PC-3 (cell line): Measurements from ENCODE around the gene CASS4. TPM values are rescaled to one million over a fixed set of nuclear protein-coding genes. Genes with fewer than 3 reads are reported as not detected.

ENCODE experiments used
- ATAC-seq: fragments of 200-7000 bp; cut with Tn5 transposase; 2 replicates; pipeline ENCODE4 v1.9.1; 2020; ENCODE audit warnings: mild to moderate bottlenecking, moderate library complexity
- BruUV-seq: library from RNA; stranded (reverse); fragments of 400-500 nt; replicated peaks from 2 replicates; lab custom pipeline; 2021; lab: Mats Ljungman, UMichigan
- CTCF ChIA-PET: fragments of 300-600 bp; sonication (Branson Sonifier 250); formaldehyde crosslinking; loops from one replicate; lab custom pipeline; 2022; ENCODE audit warnings: antibody characterized with exemption; lab: Charles Lee
- POLR2A ChIA-PET: fragments of 300-600 bp; sonication (Branson Sonifier 250); formaldehyde crosslinking; loops from one replicate; lab custom pipeline; 2022; ENCODE audit warnings: antibody characterized with exemption; ENCODE audit not compliant: unreplicated experiment; lab: Charles Lee
- DNase-seq: peaks from one replicate; pipeline ENCODE4 v3.0.0-alpha.2; 2015
- H2AFZ ChIP-seq: fragments of 300-600 bp; sonication (generic); 2 replicates; pipeline ENCODE4 v1.6.0; 2016; ENCODE audit warnings: antibody characterized with exemption, low read length
- H3F3A ChIP-seq: fragments of 300-600 bp; sonication (generic); one replicate; pipeline ENCODE4 v1.6.0; 2017; ENCODE audit warnings: antibody characterized with exemption, low read length, control low read depth, mild to moderate bottlenecking; ENCODE audit not compliant: unreplicated experiment
- H3K27ac ChIP-seq: fragments of 300-600 bp; sonication (generic); 2 replicates; pipeline ENCODE4 v1.5.1; 2016; ENCODE audit warnings: mild to moderate bottlenecking, low read length
- H3K27me3 ChIP-seq: fragments of 300-600 bp; sonication (generic); 2 replicates; pipeline ENCODE4 v1.6.1; 2016; ENCODE audit warnings: low read length, mixed read lengths
- H3K36me3 ChIP-seq: fragments of 300-600 bp; sonication (generic); 2 replicates; pipeline ENCODE4 v1.6.1; 2016; ENCODE audit warnings: low read depth, mixed run types, low read length, mixed read lengths
- H3K4me1 ChIP-seq: fragments of 300-600 bp; sonication (generic); 2 replicates; pipeline ENCODE4 v1.5.1; 2016; ENCODE audit warnings: low read length; ENCODE audit not compliant: insufficient read depth
- H3K4me2 ChIP-seq: fragments of 300-600 bp; sonication (generic); 2 replicates; pipeline ENCODE4 v1.6.0; 2016; ENCODE audit warnings: low read length
- H3K4me3 ChIP-seq: fragments of 300-600 bp; sonication (generic); 2 replicates; pipeline ENCODE4 v1.5.1; 2016; ENCODE audit warnings: mild to moderate bottlenecking, low read length, mixed read lengths
- H3K79me2 ChIP-seq: fragments of 300-600 bp; sonication (generic); 2 replicates; pipeline ENCODE4 v1.6.1; 2017; ENCODE audit warnings: low read length, mixed read lengths
- H3K9ac ChIP-seq: fragments of 300-600 bp; sonication (generic); 2 replicates; pipeline ENCODE4 v1.6.0; 2016; ENCODE audit warnings: mild to moderate bottlenecking, low read length
- H3K9me2 ChIP-seq: fragments of 300-600 bp; sonication (generic); replicated peaks from 2 replicates; pipeline ENCODE4 v1.6.1; 2016; ENCODE audit warnings: mixed run types, low read length, mixed read lengths
- H3K9me3 ChIP-seq: fragments of 300-600 bp; sonication (generic); 2 replicates; pipeline ENCODE4 v1.6.1; 2016; ENCODE audit warnings: low read length, mixed read lengths
- H4K20me1 ChIP-seq: fragments of 300-600 bp; sonication (generic); 2 replicates; pipeline ENCODE4 v1.6.1; 2016; ENCODE audit warnings: low read length, mixed read lengths
- CTCF ChIP-seq: fragments of 300-600 bp; sonication (generic); conservative IDR thresholded peaks from 2 replicates; pipeline ENCODE4 v1.5.1; 2017; ENCODE audit warnings: antibody characterized with exemption, low read depth, mild to moderate bottlenecking, low read length
- EZH2 ChIP-seq: fragments of 300-600 bp; sonication (generic); IDR thresholded peaks from one replicate; pipeline ENCODE4 v1.6.1; 2017; ENCODE audit warnings: antibody characterized with exemption, mild to moderate bottlenecking, low read length; ENCODE audit not compliant: unreplicated experiment
- EZH2phosphoT487 ChIP-seq: fragments of 300-600 bp; sonication (generic); IDR thresholded peaks from 2 replicates; pipeline ENCODE4 v1.6.1; 2018; ENCODE audit warnings: mild to moderate bottlenecking, antibody characterized with exemption, low read length, borderline replicate concordance
- intact Hi-C: fragments of 100-400 bp; cut with micrococcal nuclease; formaldehyde crosslinking; loops from 2 replicates; pipeline ENCODE4 v1.9.0; 2023
- total RNA-seq: library from RNA; depleted of rRNA; stranded (reverse); fragments of >200 nt; gene quantifications from 2 replicates; pipeline ENCODE4 v1.2.3, GENCODE V29; 2014

CASS4 gene
- total RNA-seq, 1 experiment from 2014 or later = 0.04 TPM

- Histone ChIP-seq H3K27me3 (no peaks in the 10 kb centered on the region), H4K20me1 (no peaks in the 10 kb centered on the region), H3K4me1 (peaks cover 8% of the 10 kb centered on the region; the same call in 1 of the 2 replicates), H3K27ac (no peak overlapping the region), H3K4me2 (no peak overlapping the region), H3K4me3 (no peak overlapping the region), H3F3A (no peaks in the 10 kb centered on the region), H2AFZ (no peak overlapping the region), H3K9me3 (no peaks in the 10 kb centered on the region), H3K9me2 (no peaks in the 10 kb centered on the region), H3K9ac (no peak overlapping the region), H3K79me2 (no peaks in the 10 kb centered on the region), H3K36me3 (peaks cover 2% of the 10 kb centered on the region; the same call in 1 of the 2 replicates)
- DNase-seq (no peak), ATAC-seq (no peak)
- ChIA-PET CTCF (no interaction called here), POLR2A (no interaction called here)
- no TSS peak for BruUV-seq
- TF ChIP-seq CTCF = no peak
- no peak for TF ChIP-seq EZH2phosphoT487
- intact Hi-C loops = no loop called here
Observed at GRCh38 chr20:56412949-56413348, 889 bp downstream of the CASS4 start.

GRCh38 chr20:56414842-56415765, 3.0 kb downstream of the CASS4 start:
- Histone ChIP-seq H3K4me3 (no peak overlapping the region), H3F3A (no peaks in the 10 kb centered on the region), H3K9ac (no peak overlapping the region), H4K20me1 (no peaks in the 10 kb centered on the region), H3K4me1 (peaks cover 22% of the 10 kb centered on the region; the same call in 1 of the 2 replicates), H3K27me3 (no peaks in the 10 kb centered on the region), H3K4me2 (no peak overlapping the region), H3K36me3 (peaks cover 2% of the 10 kb centered on the region; the same call in 1 of the 2 replicates), H3K27ac (no peak overlapping the region), H3K9me3 (no peaks in the 10 kb centered on the region), H3K9me2 (no peaks in the 10 kb centered on the region), H2AFZ (no peak overlapping the region), H3K79me2 (no peaks in the 10 kb centered on the region)
- CTCF ChIA-PET = no interaction called here
- no peak for ATAC-seq
- no peak for TF ChIP-seq EZH2
- TF ChIP-seq EZH2phosphoT487 = no peak
- TF ChIP-seq CTCF = no peak
- POLR2A ChIA-PET = no interaction called here
- intact Hi-C loops = no loop called here
- DNase-seq = no peak
- no TSS peak for BruUV-seq

- TF ChIP-seq EZH2phosphoT487 = no peak
- no peak for TF ChIP-seq EZH2
- no peak for TF ChIP-seq CTCF
- DNase-seq (no peak), ATAC-seq (no peak)
- ChIA-PET POLR2A (no interaction called here), CTCF (no interaction called here)
- no peak overlapping the region for H3K9ac ChIP-seq
- intact Hi-C loops = no loop called here
- H3K36me3 ChIP-seq = 0 out of 2 replicates have a peak, but pooled peaks cover 2% of the 10 kb centered on the region
- H3K27ac ChIP-seq = no peak overlapping the region
- no peaks in the 10 kb centered on the region for H3F3A ChIP-seq
- no peak overlapping the region for H2AFZ ChIP-seq
- H3K4me1 ChIP-seq = peaks cover 27% of the 10 kb centered on the region
- no peaks in the 10 kb centered on the region for H4K20me1 ChIP-seq
- H3K4me2 ChIP-seq = no peak overlapping the region
- H3K79me2 ChIP-seq = no peaks in the 10 kb centered on the region
- H3K27me3 ChIP-seq = no peaks in the 10 kb centered on the region
- BruUV-seq = no TSS peak
- H3K9me3 ChIP-seq = no peaks in the 10 kb centered on the region
- no peaks in the 10 kb centered on the region for H3K9me2 ChIP-seq
- H3K4me3 ChIP-seq = no peak overlapping the region
Observed at GRCh38 chr20:56417402-56417801, 5.3 kb downstream of the CASS4 start.
